Measurements from ENCODE around the gene KCNK18.

The KCNK18 gene

DNA sequence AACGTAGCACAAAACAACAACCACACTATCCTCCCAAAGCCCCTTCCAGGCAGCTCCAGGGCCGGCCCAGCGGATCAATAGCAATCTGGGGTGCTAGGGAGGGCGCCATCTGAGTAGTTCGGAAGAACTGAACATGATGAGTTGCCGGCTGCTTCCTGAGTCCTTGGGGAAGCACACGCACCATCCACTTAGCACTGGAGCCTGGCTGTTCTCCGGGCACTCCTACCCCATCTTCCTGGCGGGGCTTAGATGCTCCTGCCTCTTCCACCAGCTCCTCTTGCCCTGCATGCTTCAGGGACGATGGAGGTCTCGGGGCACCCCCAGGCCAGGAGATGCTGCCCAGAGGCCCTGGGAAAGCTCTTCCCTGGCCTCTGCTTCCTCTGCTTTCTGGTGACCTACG is at the start of gene KCNK18:
TSS of gene KCNK18 (plus strand) at position 301 of the 400 bp plus-strand sequence. CDS start at position 301, 0 bp downstream.
- DNase-seq (ENCODE audit: low read depth), result no peak
- H3K4me3 ChIP-seq (replicated peaks; ENCODE audit: low read depth, low read length), result no peak within 1 kb of the TSS
- TF ChIP-seq, protein P1, sequence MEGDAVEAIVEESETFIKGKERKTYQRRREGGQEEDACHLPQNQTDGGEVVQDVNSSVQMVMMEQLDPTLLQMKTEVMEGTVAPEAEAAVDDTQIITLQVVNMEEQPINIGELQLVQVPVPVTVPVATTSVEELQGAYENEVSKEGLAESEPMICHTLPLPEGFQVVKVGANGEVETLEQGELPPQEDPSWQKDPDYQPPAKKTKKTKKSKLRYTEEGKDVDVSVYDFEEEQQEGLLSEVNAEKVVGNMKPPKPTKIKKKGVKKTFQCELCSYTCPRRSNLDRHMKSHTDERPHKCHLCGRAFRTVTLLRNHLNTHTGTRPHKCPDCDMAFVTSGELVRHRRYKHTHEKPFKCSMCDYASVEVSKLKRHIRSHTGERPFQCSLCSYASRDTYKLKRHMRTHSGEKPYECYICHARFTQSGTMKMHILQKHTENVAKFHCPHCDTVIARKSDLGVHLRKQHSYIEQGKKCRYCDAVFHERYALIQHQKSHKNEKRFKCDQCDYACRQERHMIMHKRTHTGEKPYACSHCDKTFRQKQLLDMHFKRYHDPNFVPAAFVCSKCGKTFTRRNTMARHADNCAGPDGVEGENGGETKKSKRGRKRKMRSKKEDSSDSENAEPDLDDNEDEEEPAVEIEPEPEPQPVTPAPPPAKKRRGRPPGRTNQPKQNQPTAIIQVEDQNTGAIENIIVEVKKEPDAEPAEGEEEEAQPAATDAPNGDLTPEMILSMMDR (IDR thresholded peaks at IDR 0.05; ENCODE audit: low read length, missing control alignments), result no peak

- no peak for DNase-seq (ENCODE audit: low read depth)
- no peak overlapping the region for H3K4me3 ChIP-seq (replicated peaks; ENCODE audit: low read depth, low read length)
- TF ChIP-seq, protein P1 (IDR thresholded peaks at IDR 0.05; ENCODE audit: low read length, missing control alignments), result no peak
These were observed 49.0 kb upstream of the KCNK18 start for GRCh38 chr10:117148284-117148683.

DNA sequence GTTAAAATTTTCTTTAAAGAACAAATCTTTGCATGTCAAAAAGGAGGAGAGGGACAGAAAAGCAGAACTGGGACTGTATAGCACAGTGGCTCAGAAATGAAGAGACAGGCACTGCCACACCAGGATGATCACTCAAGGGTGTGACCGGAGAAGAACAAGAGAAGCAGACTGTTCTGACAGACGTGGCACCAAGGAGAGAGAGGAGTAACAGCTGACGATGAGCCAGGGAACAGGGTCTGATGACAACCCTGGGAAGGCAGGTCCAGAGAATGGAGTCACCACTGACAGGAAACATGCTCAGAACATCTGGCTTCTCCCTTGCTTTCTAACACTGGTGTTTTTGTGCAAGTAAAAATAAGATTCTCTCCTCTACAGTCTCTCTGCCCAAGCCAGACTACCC is 44.6 kb upstream of the KCNK18 start:
- TF ChIP-seq, protein P1 (IDR thresholded peaks at IDR 0.05; ENCODE audit: low read length, missing control alignments), result no peak

GRCh38 chr10:117158297-117158696 is 39.0 kb upstream of the KCNK18 start:
- TF ChIP-seq, protein P1 (IDR thresholded peaks at IDR 0.05; ENCODE audit: low read length, missing control alignments), result no peak
- H3K4me3 ChIP-seq (replicated peaks; ENCODE audit: low read depth, low read length), result no peak overlapping the region
- DNase-seq (ENCODE audit: low read depth), result no peak

More for the DNA sequence above, 44.6 kb upstream of the KCNK18 start:
- no peak overlapping the region for H3K4me3 ChIP-seq (replicated peaks; ENCODE audit: low read depth, low read length)
- no peak for DNase-seq (ENCODE audit: low read depth)

DNA sequence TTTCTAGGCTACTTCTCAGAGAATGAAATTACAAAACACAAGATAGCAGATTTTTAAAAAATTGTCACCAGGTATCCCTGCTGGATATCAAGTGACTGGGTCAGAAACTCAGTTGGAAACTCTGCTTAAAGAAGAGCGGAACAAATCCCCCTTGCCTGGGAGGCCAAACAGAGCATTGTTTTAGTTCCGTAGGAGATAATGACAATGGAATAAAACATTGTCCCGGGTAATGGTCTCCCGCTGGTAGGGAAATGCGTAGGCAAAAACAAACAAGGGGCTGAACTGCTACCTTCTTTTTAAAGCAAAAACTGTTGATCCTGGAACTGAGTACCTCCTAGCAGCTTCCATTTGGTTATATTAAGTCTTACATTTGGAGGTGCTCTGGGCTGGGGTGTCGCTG is 37.9 kb upstream of the KCNK18 start:
- no peak for DNase-seq (ENCODE audit: low read depth)
- TF ChIP-seq, protein P1 (IDR thresholded peaks at IDR 0.05; ENCODE audit: low read length, missing control alignments), result no peak
- H3K4me3 ChIP-seq (replicated peaks; ENCODE audit: low read depth, low read length), result no peak overlapping the region

DNA sequence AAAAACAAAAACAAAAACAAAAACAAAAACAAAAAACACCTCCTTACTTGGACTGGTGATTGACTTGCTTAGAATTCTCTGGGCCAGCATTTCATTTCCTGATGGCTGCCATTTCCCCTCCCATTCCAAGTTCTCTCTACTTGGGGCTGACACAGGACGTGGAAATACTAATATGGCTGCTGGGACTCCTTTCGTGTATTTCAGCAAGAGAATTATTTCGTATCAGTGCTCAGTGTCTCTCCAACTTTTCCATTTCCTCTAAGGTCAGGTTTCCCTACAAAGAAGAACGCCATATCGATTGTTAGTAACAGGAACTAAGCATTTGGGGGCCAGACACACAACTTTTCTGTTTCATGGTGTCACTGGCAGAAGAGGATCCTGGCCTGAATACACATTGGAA is 36.7 kb upstream of the KCNK18 start:
- TF ChIP-seq, protein P1 (IDR thresholded peaks at IDR 0.05; ENCODE audit: low read length, missing control alignments), result no peak
- no peak overlapping the region for H3K4me3 ChIP-seq (replicated peaks; ENCODE audit: low read depth, low read length)
- no peak for DNase-seq (ENCODE audit: low read depth)

GRCh38 chr10:117161386-117162033 is 35.8 kb upstream of the KCNK18 start:
- DNase-seq (ENCODE audit: low read depth), result no peak
- TF ChIP-seq, protein P1 (IDR thresholded peaks at IDR 0.05; ENCODE audit: low read length, missing control alignments), result no peak
- H3K4me3 ChIP-seq (replicated peaks; ENCODE audit: low read depth, low read length), result no peak overlapping the region

All from fibroblast of pulmonary artery (primary cell).